Endodermal cell (in vitro differentiated cells): ENCODE measurements around the gene GLRB. TPM values are rescaled to one million over a fixed set of nuclear protein-coding genes. Genes with fewer than 3 reads are reported as not detected.

Experiments
- DNase-seq: peaks from one replicate; pipeline ENCODE4 v3.0.0-alpha.2; 2017
- H3K27ac ChIP-seq: 2 replicates; pipeline ENCODE4 v1.5.1; 2013; ENCODE audit warnings: mild to moderate bottlenecking, low read depth, low read length, moderate library complexity
- H3K27me3 ChIP-seq: 2 replicates; pipeline ENCODE4 v1.6.1; 2013; ENCODE audit warnings: mild to moderate bottlenecking, low read length, moderate library complexity; ENCODE audit not compliant: insufficient read depth, control insufficient read depth, poor library complexity, severe bottlenecking
- H3K36me3 ChIP-seq: 2 replicates; pipeline ENCODE4 v1.7.0; 2013; ENCODE audit warnings: mild to moderate bottlenecking, low read length, moderate library complexity; ENCODE audit not compliant: control insufficient read depth, insufficient read depth
- H3K4me1 ChIP-seq: one replicate; pipeline ENCODE4 v1.7.0; 2013; ENCODE audit warnings: low read length; ENCODE audit not compliant: control insufficient read depth, insufficient read depth
- H3K4me3 ChIP-seq: 2 replicates; pipeline ENCODE4 v1.5.1; 2013; ENCODE audit warnings: mild to moderate bottlenecking, low read length, moderate library complexity
- H3K9ac ChIP-seq: 2 replicates; pipeline ENCODE4 v1.6.1; 2013; ENCODE audit warnings: mild to moderate bottlenecking, low read length, moderate library complexity; ENCODE audit not compliant: poor library complexity, severe bottlenecking; ENCODE audit errors: extremely low read depth
- H3K9me3 ChIP-seq: 2 replicates; pipeline ENCODE4 v1.6.1; 2013; ENCODE audit warnings: mild to moderate bottlenecking, low read length, moderate library complexity; ENCODE audit not compliant: control insufficient read depth
- H3K27ac Mint-ChIP-seq: 2 replicates; pipeline ENCODE4 v1.8.0; 2020; ENCODE audit warnings: mixed read lengths
- H3K27me3 Mint-ChIP-seq: 2 replicates; pipeline ENCODE4 v1.8.0; 2021; ENCODE audit warnings: mild to moderate bottlenecking, mixed read lengths; ENCODE audit not compliant: insufficient read depth
- H3K36me3 Mint-ChIP-seq: 2 replicates; pipeline ENCODE4 v1.8.0; 2020; ENCODE audit warnings: low read depth, mixed read lengths
- H3K4me1 Mint-ChIP-seq: 2 replicates; pipeline ENCODE4 v1.8.0; 2020; ENCODE audit warnings: mixed read lengths
- H3K4me3 Mint-ChIP-seq: 2 replicates; pipeline ENCODE4 v1.8.0; 2020; ENCODE audit warnings: mild to moderate bottlenecking, moderate library complexity, mixed read lengths
- H3K9me3 Mint-ChIP-seq: 2 replicates; pipeline ENCODE4 v1.8.0; 2020; ENCODE audit warnings: mild to moderate bottlenecking, mixed read lengths
- WGBS, 2 experiments: methylation state at CpG; one replicate each; pipeline versions ENCODE4 v1.1.5 to v1.1.7; 2013; ENCODE audit warnings: missing lambda C conversion rate in 2 of 2, mixed read lengths in 1 of 2; ENCODE audit not compliant: insufficient coverage in 1 of 2, insufficient read length in 1 of 2; 5-methylcytosine and 5-hydroxymethylcytosine counted together
- total RNA-seq, 2 donors: library from RNA; stranded (reverse); fragmentation: NEBNext Ultra II Directional in 1 of 2; extraction: Animal tissue kit (Norgen Biotek cat#: 25700) in 1 of 2; gene quantifications; 2 replicates in 1 of 2; 3 replicates in 1 of 2; pipeline ENCODE4 v1.2.1, GENCODE V29; 2021
- TF ChIP-seq, protein P1 (sequence below): fragments of 200-600 bp; sonication (generic); conservative IDR thresholded peaks from 2 replicates; pipeline ENCODE4 v1.5.0; 2021; ENCODE audit warnings: antibody characterized with exemption, mild to moderate bottlenecking

Gene GLRB
- total RNA-seq, 2 donors from 2014 or later, result 1.1 to 1.6 TPM

- Mint-ChIP-seq H3K9me3 (no peaks in the 10 kb centered on the region), H3K27me3 (no peaks in the 10 kb centered on the region), H3K27ac (no peak overlapping the region), H3K4me1 (peaks cover 3% of the 10 kb centered on the region), H3K4me3 (no peak overlapping the region), H3K36me3 (no peaks in the 10 kb centered on the region)
- Histone ChIP-seq H3K27me3 (no peaks in the 10 kb centered on the region), H3K9ac (no peak overlapping the region), H3K4me3 (no peak overlapping the region), H3K4me1 (no peaks in the 10 kb centered on the region), H3K9me3 (no peaks in the 10 kb centered on the region), H3K27ac (no peak overlapping the region), H3K36me3 (no peaks in the 10 kb centered on the region)
- TF ChIP-seq, protein P1, sequence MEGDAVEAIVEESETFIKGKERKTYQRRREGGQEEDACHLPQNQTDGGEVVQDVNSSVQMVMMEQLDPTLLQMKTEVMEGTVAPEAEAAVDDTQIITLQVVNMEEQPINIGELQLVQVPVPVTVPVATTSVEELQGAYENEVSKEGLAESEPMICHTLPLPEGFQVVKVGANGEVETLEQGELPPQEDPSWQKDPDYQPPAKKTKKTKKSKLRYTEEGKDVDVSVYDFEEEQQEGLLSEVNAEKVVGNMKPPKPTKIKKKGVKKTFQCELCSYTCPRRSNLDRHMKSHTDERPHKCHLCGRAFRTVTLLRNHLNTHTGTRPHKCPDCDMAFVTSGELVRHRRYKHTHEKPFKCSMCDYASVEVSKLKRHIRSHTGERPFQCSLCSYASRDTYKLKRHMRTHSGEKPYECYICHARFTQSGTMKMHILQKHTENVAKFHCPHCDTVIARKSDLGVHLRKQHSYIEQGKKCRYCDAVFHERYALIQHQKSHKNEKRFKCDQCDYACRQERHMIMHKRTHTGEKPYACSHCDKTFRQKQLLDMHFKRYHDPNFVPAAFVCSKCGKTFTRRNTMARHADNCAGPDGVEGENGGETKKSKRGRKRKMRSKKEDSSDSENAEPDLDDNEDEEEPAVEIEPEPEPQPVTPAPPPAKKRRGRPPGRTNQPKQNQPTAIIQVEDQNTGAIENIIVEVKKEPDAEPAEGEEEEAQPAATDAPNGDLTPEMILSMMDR, result no peak
- no peak for DNase-seq
- 80 to 82% methylated on average over 2 of the region's 2 CpGs for WGBS, 2 experiments
Measured at GRCh38 chr4:157127571-157127970, 51.6 kb downstream of the GLRB start.

GRCh38 chr4:157128395-157128794, 52.4 kb downstream of the GLRB start:
- TF ChIP-seq, protein P1, result peak; percentile 59
- H3K4me3 Mint-ChIP-seq, result no peak overlapping the region

GRCh38 chr4:157141976-157142375, 66.0 kb downstream of the GLRB start:
- TF ChIP-seq, protein P1, result no peak
- Mint-ChIP-seq H3K4me3 (no peak overlapping the region), H3K36me3 (no peaks in the 10 kb centered on the region), H3K27ac (no peak overlapping the region), H3K27me3 (no peaks in the 10 kb centered on the region), H3K9me3 (no peaks in the 10 kb centered on the region), H3K4me1 (no peaks in the 10 kb centered on the region)
- Histone ChIP-seq H3K36me3 (no peaks in the 10 kb centered on the region), H3K27me3 (no peaks in the 10 kb centered on the region), H3K4me1 (no peaks in the 10 kb centered on the region), H3K4me3 (no peak overlapping the region), H3K27ac (no peak overlapping the region), H3K9ac (no peak overlapping the region), H3K9me3 (no peaks in the 10 kb centered on the region)
- DNase-seq, result no peak

More at GRCh38 chr4:157128395-157128794, 52.4 kb downstream of the GLRB start:
- no peak for DNase-seq
- no peak overlapping the region for H3K27ac Mint-ChIP-seq
- Histone ChIP-seq H3K27ac (no peak overlapping the region), H3K27me3 (no peaks in the 10 kb centered on the region), H3K9ac (no peak overlapping the region), H3K4me1 (no peaks in the 10 kb centered on the region), H3K4me3 (no peak overlapping the region), H3K36me3 (no peaks in the 10 kb centered on the region), H3K9me3 (no peaks in the 10 kb centered on the region)
- H3K4me1 Mint-ChIP-seq, result peaks cover 3% of the 10 kb centered on the region
- no peaks in the 10 kb centered on the region for H3K36me3 Mint-ChIP-seq
- H3K27me3 Mint-ChIP-seq, result no peaks in the 10 kb centered on the region
- H3K9me3 Mint-ChIP-seq, result no peaks in the 10 kb centered on the region
